ENCODE results near the gene TMEM9. TPM values are rescaled to one million over a fixed set of nuclear protein-coding genes. Genes with fewer than 3 reads are reported as not detected.

Gene TMEM9
- total and polyA plus RNA-seq, 10 of the 15 experiments (the other 5 are each of a cell fraction or from before 2014, with no cell fraction given), result 7.2 to 46.1 (median 17.3) TPM

- Histone ChIP-seq H3K79me2 (ENCODE audit: control insufficient read depth, insufficient read depth, low read length) (no peaks in the 10 kb centered on the region), H3K27ac (ENCODE audit: control insufficient read depth, insufficient read depth) (no peak overlapping the region), H2AFZ (ENCODE audit: control insufficient read depth, low read depth, low read length) (no peak overlapping the region), H3K4me2 (ENCODE audit: control insufficient read depth, insufficient read depth) (no peak overlapping the region), H3K9me3 (replicated peaks; ENCODE audit: control insufficient read depth, insufficient read depth, low read length) (no peaks in the 10 kb centered on the region), H3K4me3 (no peak overlapping the region), H3K9ac (ENCODE audit: control insufficient read depth, insufficient read depth, low read length) (no peak overlapping the region), H4K20me1 (ENCODE audit: control insufficient read depth, insufficient read depth) (no peaks in the 10 kb centered on the region), H3K36me3 (ENCODE audit: control insufficient read depth in 2 of 2, insufficient read depth in 2 of 2, low read length in 1 of 2) (no peaks in the 10 kb centered on the region), H3K27me3 (replicated peaks in 1 of 2; ENCODE audit: control insufficient read depth in 2 of 2, insufficient read depth in 2 of 2, low read length in 1 of 2) (peaks cover 0 to 1% of the 10 kb centered on the region in 2 experiments; a peak in 1 of 4 replicates), H3K4me1 (ENCODE audit: control insufficient read depth, insufficient read depth, low read length) (no peaks in the 10 kb centered on the region)
- 59% methylated on average over 13 of the region's 13 CpGs for WGBS (ENCODE audit: insufficient coverage, insufficient replicate concordance, low lambda C conversion rate, missing lambda C conversion rate)
- CTCF ChIA-PET, result no interaction called here
- intact Hi-C loops (cut with micrococcal nuclease; ENCODE audit: unreplicated experiment), result no loop called here
- POLR2A ChIA-PET, result no interaction called here
- in situ Hi-C loops (cut with MboI), result no loop called here
- SMC1A ChIA-PET (ENCODE audit: uncharacterized antibody, unreplicated experiment), result no interaction called here
- BruUV-seq (replicated peaks), result no TSS peak
- TF ChIP-seq NRF1 (conservative IDR thresholded peaks at IDR 0.05; ENCODE audit: low read depth, low read length) (no peak), EZH2 (IDR thresholded peaks at IDR 0.05; ENCODE audit: borderline replicate concordance, control insufficient read depth, low read depth, low read length) (no peak), NR2F1 (conservative IDR thresholded peaks at IDR 0.05) (no peak), CBX5 (IDR thresholded peaks at IDR 0.05; ENCODE audit: low read depth) (no peak), IRF4 (IDR thresholded peaks at IDR 0.05; ENCODE audit: low read depth, low read length) (no peak), MEF2A (IDR thresholded peaks at IDR 0.05; ENCODE audit: insufficient read depth, low read depth, low read length) (no peak), KDM1A (IDR thresholded peaks at IDR 0.05; ENCODE audit: borderline replicate concordance) (no peak), NBN (IDR thresholded peaks at IDR 0.05) (no peak), HCFC1 (IDR thresholded peaks at IDR 0.05; ENCODE audit: low read length) (no peak)
- TF ChIP-seq, protein P1, sequence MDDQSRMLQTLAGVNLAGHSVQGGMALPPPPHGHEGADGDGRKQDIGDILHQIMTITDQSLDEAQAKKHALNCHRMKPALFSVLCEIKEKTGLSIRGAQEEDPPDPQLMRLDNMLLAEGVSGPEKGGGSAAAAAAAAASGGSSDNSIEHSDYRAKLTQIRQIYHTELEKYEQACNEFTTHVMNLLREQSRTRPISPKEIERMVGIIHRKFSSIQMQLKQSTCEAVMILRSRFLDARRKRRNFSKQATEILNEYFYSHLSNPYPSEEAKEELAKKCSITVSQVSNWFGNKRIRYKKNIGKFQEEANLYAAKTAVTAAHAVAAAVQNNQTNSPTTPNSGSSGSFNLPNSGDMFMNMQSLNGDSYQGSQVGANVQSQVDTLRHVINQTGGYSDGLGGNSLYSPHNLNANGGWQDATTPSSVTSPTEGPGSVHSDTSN (IDR thresholded peaks at IDR 0.05; ENCODE audit: insufficient replicate concordance, low read depth, low read length), result no peak
- TF ChIP-seq, protein P2, sequence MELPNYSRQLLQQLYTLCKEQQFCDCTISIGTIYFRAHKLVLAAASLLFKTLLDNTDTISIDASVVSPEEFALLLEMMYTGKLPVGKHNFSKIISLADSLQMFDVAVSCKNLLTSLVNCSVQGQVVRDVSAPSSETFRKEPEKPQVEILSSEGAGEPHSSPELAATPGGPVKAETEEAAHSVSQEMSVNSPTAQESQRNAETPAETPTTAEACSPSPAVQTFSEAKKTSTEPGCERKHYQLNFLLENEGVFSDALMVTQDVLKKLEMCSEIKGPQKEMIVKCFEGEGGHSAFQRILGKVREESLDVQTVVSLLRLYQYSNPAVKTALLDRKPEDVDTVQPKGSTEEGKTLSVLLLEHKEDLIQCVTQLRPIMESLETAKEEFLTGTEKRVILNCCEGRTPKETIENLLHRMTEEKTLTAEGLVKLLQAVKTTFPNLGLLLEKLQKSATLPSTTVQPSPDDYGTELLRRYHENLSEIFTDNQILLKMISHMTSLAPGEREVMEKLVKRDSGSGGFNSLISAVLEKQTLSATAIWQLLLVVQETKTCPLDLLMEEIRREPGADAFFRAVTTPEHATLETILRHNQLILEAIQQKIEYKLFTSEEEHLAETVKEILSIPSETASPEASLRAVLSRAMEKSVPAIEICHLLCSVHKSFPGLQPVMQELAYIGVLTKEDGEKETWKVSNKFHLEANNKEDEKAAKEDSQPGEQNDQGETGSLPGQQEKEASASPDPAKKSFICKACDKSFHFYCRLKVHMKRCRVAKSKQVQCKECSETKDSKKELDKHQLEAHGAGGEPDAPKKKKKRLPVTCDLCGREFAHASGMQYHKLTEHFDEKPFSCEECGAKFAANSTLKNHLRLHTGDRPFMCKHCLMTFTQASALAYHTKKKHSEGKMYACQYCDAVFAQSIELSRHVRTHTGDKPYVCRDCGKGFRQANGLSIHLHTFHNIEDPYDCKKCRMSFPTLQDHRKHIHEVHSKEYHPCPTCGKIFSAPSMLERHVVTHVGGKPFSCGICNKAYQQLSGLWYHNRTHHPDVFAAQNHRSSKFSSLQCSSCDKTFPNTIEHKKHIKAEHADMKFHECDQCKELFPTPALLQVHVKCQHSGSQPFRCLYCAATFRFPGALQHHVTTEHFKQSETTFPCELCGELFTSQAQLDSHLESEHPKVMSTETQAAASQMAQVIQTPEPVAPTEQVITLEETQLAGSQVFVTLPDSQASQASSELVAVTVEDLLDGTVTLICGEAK (IDR thresholded peaks at IDR 0.05; ENCODE audit: borderline replicate concordance), result no peak
- RAD21 ChIA-PET (ENCODE audit: unreplicated experiment), result no interaction called here
- DNase-seq (ENCODE audit: low read depth, low spot score), result no peak
- no peak for FAIRE-seq
- ATAC-seq, result no peak
Observed at GRCh38 chr1:201128962-201129361, 25.3 kb downstream of the TMEM9 start.

All from GM12878 (cell line).